ENCODE measurements around the gene TXLNA. TPM values are rescaled to one million over a fixed set of nuclear protein-coding genes. Genes with fewer than 3 reads are reported as not detected.
"Not testable (repeated sequence)": the region's sequence is repeated elsewhere in the genome, so short reads cannot be mapped to it uniquely, and the experiment has no call there.

Gene TXLNA
- total RNA-seq, 1 donor from 2014 or later = 55.6 TPM

- no peak overlapping the region for H3K4me3 Mint-ChIP-seq (ENCODE audit: low read depth)
- TF ChIP-seq CTCF (IDR thresholded peaks at IDR 0.05; ENCODE audit: unreplicated experiment) = no peak
- H3K9me3 Mint-ChIP-seq (ENCODE audit: low read depth) = no peaks in the 10 kb centered on the region
- H3K4me1 Mint-ChIP-seq (ENCODE audit: low read depth) = peaks cover 14% of the 10 kb centered on the region
- H3K27ac Mint-ChIP-seq = no peak overlapping the region
- peaks cover 8% of the 10 kb centered on the region for H3K36me3 Mint-ChIP-seq (ENCODE audit: insufficient read depth)
- no peaks in the 10 kb centered on the region for H3K27me3 Mint-ChIP-seq
- no peak for DNase-seq (ENCODE audit: low spot score, unreplicated experiment)
Observed at GRCh38 chr1:32144033-32144432, 35.4 kb upstream of the TXLNA start.

GRCh38 chr1:32147799-32148198 lies 31.7 kb upstream of the TXLNA start:
- not testable (repeated sequence) for DNase-seq (ENCODE audit: low spot score, unreplicated experiment); H3K4me1 Mint-ChIP-seq (ENCODE audit: low read depth); H3K27me3 Mint-ChIP-seq; H3K27ac Mint-ChIP-seq; H3K36me3 Mint-ChIP-seq (ENCODE audit: insufficient read depth); H3K9me3 Mint-ChIP-seq (ENCODE audit: low read depth); H3K4me3 Mint-ChIP-seq (ENCODE audit: low read depth)

GRCh38 chr1:32150847-32151246 lies 28.6 kb upstream of the TXLNA start:
- no peak for TF ChIP-seq CTCF (IDR thresholded peaks at IDR 0.05; ENCODE audit: unreplicated experiment)
- H3K9me3 Mint-ChIP-seq (ENCODE audit: low read depth) = no peaks in the 10 kb centered on the region
- H3K27ac Mint-ChIP-seq = peak overlapping the region; percentile 81
- no peak overlapping the region for H3K4me3 Mint-ChIP-seq (ENCODE audit: low read depth)
- no peaks in the 10 kb centered on the region for H3K27me3 Mint-ChIP-seq
- no peaks in the 10 kb centered on the region for H3K4me1 Mint-ChIP-seq (ENCODE audit: low read depth)
- H3K36me3 Mint-ChIP-seq (ENCODE audit: insufficient read depth) = peaks cover 10% of the 10 kb centered on the region
- DNase-seq (ENCODE audit: low spot score, unreplicated experiment) = no peak

GRCh38 chr1:32151319-32151787 lies 28.1 kb upstream of the TXLNA start:
- H3K27ac Mint-ChIP-seq = peak overlapping the region; percentile 18
- DNase-seq (ENCODE audit: low spot score, unreplicated experiment) = no peak
- no peaks in the 10 kb centered on the region for H3K9me3 Mint-ChIP-seq (ENCODE audit: low read depth)
- H3K36me3 Mint-ChIP-seq (ENCODE audit: insufficient read depth) = peaks cover 15% of the 10 kb centered on the region
- no peak overlapping the region for H3K4me3 Mint-ChIP-seq (ENCODE audit: low read depth)
- TF ChIP-seq CTCF (IDR thresholded peaks at IDR 0.05; ENCODE audit: unreplicated experiment) = no peak
- no peaks in the 10 kb centered on the region for H3K4me1 Mint-ChIP-seq (ENCODE audit: low read depth)
- H3K27me3 Mint-ChIP-seq = no peaks in the 10 kb centered on the region

GRCh38 chr1:32159189-32159588 lies 20.3 kb upstream of the TXLNA start:
- no peak for TF ChIP-seq CTCF (IDR thresholded peaks at IDR 0.05; ENCODE audit: unreplicated experiment)
- Mint-ChIP-seq H3K27me3 (no peaks in the 10 kb centered on the region), H3K9me3 (ENCODE audit: low read depth) (no peaks in the 10 kb centered on the region), H3K4me3 (ENCODE audit: low read depth) (no peak overlapping the region), H3K27ac (no peak overlapping the region), H3K4me1 (ENCODE audit: low read depth) (no peaks in the 10 kb centered on the region), H3K36me3 (ENCODE audit: insufficient read depth) (peaks cover 33% of the 10 kb centered on the region)
- DNase-seq (ENCODE audit: low spot score, unreplicated experiment) = no peak

GRCh38 chr1:32163405-32163804 lies 16.1 kb upstream of the TXLNA start:
- H3K27me3 Mint-ChIP-seq = no peaks in the 10 kb centered on the region
- H3K36me3 Mint-ChIP-seq (ENCODE audit: insufficient read depth) = peaks cover 31% of the 10 kb centered on the region
- no peaks in the 10 kb centered on the region for H3K4me1 Mint-ChIP-seq (ENCODE audit: low read depth)
- H3K4me3 Mint-ChIP-seq (ENCODE audit: low read depth) = no peak overlapping the region
- no peak for DNase-seq (ENCODE audit: low spot score, unreplicated experiment)
- TF ChIP-seq CTCF (IDR thresholded peaks at IDR 0.05; ENCODE audit: unreplicated experiment) = no peak
- no peak overlapping the region for H3K27ac Mint-ChIP-seq
- no peaks in the 10 kb centered on the region for H3K9me3 Mint-ChIP-seq (ENCODE audit: low read depth)

GRCh38 chr1:32165633-32166032 lies 13.8 kb upstream of the TXLNA start:
- H3K36me3 Mint-ChIP-seq (ENCODE audit: insufficient read depth) = peaks cover 30% of the 10 kb centered on the region
- not testable (repeated sequence) for H3K27ac Mint-ChIP-seq; H3K4me1 Mint-ChIP-seq (ENCODE audit: low read depth); DNase-seq (ENCODE audit: low spot score, unreplicated experiment); H3K27me3 Mint-ChIP-seq; H3K4me3 Mint-ChIP-seq (ENCODE audit: low read depth); H3K9me3 Mint-ChIP-seq (ENCODE audit: low read depth)

Data from progenitor cell of endocrine pancreas (in vitro differentiated cells).